ENCODE measurements around the gene ZNF648. TPM values are rescaled to one million over a fixed set of nuclear protein-coding genes. Genes with fewer than 3 reads are reported as not detected.
"Not testable (repeated sequence)": the region's sequence is repeated elsewhere in the genome, so short reads cannot be mapped to it uniquely, and the experiment has no call there.

Gene ZNF648
- total and polyA plus RNA-seq, 9 donors = 0.12 to 2.4 (median 0.73) TPM

DNA sequence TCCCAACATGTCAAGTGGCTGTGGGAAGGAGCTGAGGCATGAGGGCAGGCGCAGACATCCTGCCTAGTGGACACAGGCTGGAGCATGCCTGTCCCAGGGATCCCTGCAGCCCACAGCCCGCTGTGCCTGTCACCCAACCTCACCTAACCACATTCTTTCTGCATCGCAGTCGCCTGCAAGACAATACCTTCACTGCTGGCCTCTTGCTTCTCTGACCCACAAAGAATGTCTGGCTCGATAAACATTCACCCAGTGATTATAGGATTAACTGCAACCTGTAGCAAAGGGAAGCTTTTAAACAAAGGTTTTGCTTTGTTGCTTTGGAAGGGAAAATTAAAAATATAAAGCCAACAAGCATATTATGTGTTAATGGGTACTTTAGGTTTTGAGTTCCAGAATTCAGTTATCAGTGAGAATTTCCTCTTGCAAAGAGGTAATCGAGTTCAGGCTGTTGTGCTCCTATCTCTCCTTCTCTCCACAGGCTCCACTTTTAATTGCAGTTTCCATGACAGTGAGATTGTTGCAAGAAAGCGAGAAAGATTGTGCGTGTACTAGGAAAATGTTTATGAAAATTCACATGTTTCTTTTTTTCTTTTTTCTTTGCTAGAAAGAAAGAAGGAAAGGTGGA is 40.0 kb upstream of the ZNF648 start:
- no peak for TF ChIP-seq POLR2A (IDR thresholded peaks at IDR 0.05)
- TF ChIP-seq EP300 (IDR thresholded peaks at IDR 0.05) = no peak
- TF ChIP-seq, protein P1, sequence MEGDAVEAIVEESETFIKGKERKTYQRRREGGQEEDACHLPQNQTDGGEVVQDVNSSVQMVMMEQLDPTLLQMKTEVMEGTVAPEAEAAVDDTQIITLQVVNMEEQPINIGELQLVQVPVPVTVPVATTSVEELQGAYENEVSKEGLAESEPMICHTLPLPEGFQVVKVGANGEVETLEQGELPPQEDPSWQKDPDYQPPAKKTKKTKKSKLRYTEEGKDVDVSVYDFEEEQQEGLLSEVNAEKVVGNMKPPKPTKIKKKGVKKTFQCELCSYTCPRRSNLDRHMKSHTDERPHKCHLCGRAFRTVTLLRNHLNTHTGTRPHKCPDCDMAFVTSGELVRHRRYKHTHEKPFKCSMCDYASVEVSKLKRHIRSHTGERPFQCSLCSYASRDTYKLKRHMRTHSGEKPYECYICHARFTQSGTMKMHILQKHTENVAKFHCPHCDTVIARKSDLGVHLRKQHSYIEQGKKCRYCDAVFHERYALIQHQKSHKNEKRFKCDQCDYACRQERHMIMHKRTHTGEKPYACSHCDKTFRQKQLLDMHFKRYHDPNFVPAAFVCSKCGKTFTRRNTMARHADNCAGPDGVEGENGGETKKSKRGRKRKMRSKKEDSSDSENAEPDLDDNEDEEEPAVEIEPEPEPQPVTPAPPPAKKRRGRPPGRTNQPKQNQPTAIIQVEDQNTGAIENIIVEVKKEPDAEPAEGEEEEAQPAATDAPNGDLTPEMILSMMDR (IDR thresholded peaks at IDR 0.05) = no peak
- no peaks in the 10 kb centered on the region for H3K9me3 ChIP-seq
- intact Hi-C loops (cut with DNase I) = no loop called here
- no peaks in the 10 kb centered on the region for H3K4me1 ChIP-seq (ENCODE audit: insufficient read depth)
- no peak for DNase-seq
- no peak overlapping the region for H3K27ac ChIP-seq
- WGBS, 3 donors = 37 to 40% (median 40%) methylated on average over 8 of the region's 8 CpGs
- no peaks in the 10 kb centered on the region for H3K36me3 ChIP-seq
- H3K27me3 ChIP-seq = no peaks in the 10 kb centered on the region
- H3K4me3 ChIP-seq = no peak overlapping the region

DNA sequence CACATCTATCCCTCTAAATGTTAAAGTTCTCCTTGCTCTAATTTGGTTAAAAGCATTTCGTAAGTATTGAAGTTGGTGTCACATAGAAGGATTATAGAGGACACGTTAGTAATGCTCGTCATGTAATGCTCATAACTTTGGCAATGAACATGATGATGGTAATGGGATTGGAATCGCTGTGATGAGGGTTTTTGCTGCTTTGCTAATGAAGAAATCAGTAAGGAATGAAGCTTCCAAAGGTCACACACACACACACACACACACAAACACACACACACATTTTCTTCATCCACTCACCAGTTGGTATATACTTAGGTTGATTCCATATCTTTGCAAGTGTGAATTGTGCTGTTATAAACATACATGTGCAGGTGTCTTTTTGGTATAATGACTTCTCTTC is 36.8 kb upstream of the ZNF648 start:
- Histone ChIP-seq H3K27ac (no peak overlapping the region), H3K36me3 (no peaks in the 10 kb centered on the region), H3K4me1 (ENCODE audit: insufficient read depth) (no peaks in the 10 kb centered on the region), H3K9me3 (no peaks in the 10 kb centered on the region), H3K27me3 (no peaks in the 10 kb centered on the region), H3K4me3 (no peak overlapping the region)
- WGBS, 3 donors = 91 to 92% (median 91%) methylated on average over 4 of the region's 4 CpGs
- intact Hi-C loops (cut with DNase I) = no loop called here
- TF ChIP-seq, protein P1 (IDR thresholded peaks at IDR 0.05) = no peak
- TF ChIP-seq EP300 (IDR thresholded peaks at IDR 0.05) (no peak), POLR2A (IDR thresholded peaks at IDR 0.05) (no peak)
- no peak for DNase-seq

DNA sequence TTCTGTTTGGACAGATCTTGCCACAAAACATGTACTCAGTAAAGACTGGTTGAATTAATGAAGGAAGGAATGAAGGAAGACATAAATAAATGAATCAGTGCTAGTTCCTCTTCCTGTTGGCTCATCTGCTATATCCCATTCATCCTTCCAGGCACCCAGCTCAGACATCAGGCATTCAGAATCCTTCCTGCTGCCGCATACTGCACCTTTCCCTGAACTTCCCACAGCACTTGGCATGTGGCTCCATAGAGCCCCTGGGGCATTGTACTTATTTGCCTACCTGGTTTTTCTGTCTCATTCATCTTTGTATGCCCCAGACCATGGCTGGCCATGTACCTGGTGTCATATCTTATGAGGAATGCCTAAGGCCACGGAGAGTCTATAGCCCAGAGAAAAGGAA is 34.4 kb upstream of the ZNF648 start:
- intact Hi-C loops (cut with DNase I) = no loop called here
- Histone ChIP-seq H3K9me3 (no peaks in the 10 kb centered on the region), H3K27ac (no peak overlapping the region), H3K4me3 (no peak overlapping the region), H3K4me1 (ENCODE audit: insufficient read depth) (no peaks in the 10 kb centered on the region), H3K36me3 (no peaks in the 10 kb centered on the region), H3K27me3 (no peaks in the 10 kb centered on the region)
- WGBS, 3 donors = 80 to 86% (median 84%) methylated on average over 2 of the region's 2 CpGs
- TF ChIP-seq, protein P1 (IDR thresholded peaks at IDR 0.05) = no peak
- no peak for TF ChIP-seq EP300 (IDR thresholded peaks at IDR 0.05)
- no peak for TF ChIP-seq POLR2A (IDR thresholded peaks at IDR 0.05)
- DNase-seq = no peak

DNA sequence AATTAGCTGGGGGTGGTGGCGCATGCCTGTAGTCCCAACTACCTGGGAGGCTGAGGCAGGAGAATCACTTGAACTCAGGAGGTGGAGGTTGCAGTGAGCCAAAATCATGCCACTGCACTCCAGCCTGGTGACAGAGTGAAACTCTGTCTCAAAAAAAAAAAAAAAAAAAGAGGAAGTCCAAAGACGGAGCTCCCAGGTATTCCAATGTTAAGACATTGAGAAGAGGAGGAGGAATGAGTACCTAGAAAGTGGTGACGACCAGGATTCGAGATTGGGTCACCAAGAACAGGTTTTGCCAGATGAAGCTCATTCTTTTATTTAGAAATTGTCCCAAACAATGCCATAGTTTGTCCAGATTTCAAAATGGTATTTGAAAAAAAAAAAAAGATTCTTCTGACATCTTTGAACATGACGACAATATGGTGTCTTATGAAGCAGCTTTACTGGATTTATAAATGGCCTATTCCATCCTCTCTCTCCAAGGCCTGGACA is 33.0 kb upstream of the ZNF648 start:
- intact Hi-C loops (cut with DNase I); H3K4me1 ChIP-seq (ENCODE audit: insufficient read depth): not testable (repeated sequence)

DNA sequence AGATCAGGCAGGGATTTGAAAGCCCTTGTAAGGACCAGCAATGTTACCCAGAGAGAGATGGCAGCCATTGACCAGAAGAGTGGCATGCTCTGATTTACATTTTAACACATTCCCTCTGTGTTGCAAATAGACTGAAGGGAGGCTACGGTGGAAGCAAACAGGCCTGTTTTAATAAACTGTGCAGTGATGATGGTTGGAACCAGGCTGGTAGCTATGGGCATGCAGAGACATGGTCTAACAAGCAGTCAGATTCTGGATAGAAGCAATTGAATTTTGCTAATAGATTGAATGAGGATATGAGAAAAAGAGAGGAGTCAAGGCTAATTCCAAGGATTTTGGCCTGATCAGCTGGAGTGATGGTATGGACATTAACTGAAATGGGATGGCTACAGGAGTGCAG is 32.3 kb upstream of the ZNF648 start:
- Histone ChIP-seq H3K4me3 (no peak overlapping the region), H3K27ac (no peak overlapping the region), H3K4me1 (ENCODE audit: insufficient read depth) (no peaks in the 10 kb centered on the region), H3K27me3 (no peaks in the 10 kb centered on the region), H3K9me3 (no peaks in the 10 kb centered on the region), H3K36me3 (no peaks in the 10 kb centered on the region)
- no peak for TF ChIP-seq EP300 (IDR thresholded peaks at IDR 0.05)
- TF ChIP-seq, protein P1 (IDR thresholded peaks at IDR 0.05) = no peak
- no peak for TF ChIP-seq POLR2A (IDR thresholded peaks at IDR 0.05)
- DNase-seq = no peak
- 91 to 96% (median 94%) methylated on average over 1 of the region's 1 CpG for WGBS, 3 donors
- intact Hi-C loops (cut with DNase I) = no loop called here

More for the DNA sequence above, 33.0 kb upstream of the ZNF648 start:
- DNase-seq, H3K4me3 ChIP-seq, H3K27ac ChIP-seq, H3K27me3 ChIP-seq, H3K9me3 ChIP-seq, H3K36me3 ChIP-seq: not testable (repeated sequence)
- WGBS, 3 donors = 91 to 96% (median 95%) methylated on average over 5 of the region's 5 CpGs

Measured in ovary (tissue), 9 donors.